CD14-positive monocyte (primary cell): ENCODE data around the gene EPB41L4A. TPM values are rescaled to one million over a fixed set of nuclear protein-coding genes. Genes with fewer than 3 reads are reported as not detected.

ENCODE experiments used
- DNase-seq, 3 donors: peaks; one replicate each; pipeline ENCODE4 v3.0.0-alpha.2; 2011 to 2022
- H2AFZ ChIP-seq: 2 replicates; pipeline ENCODE4 v1.6.0; 2012; ENCODE audit warnings: mild to moderate bottlenecking, low read depth, low read length, inconsistent platforms; ENCODE audit not compliant: insufficient read depth, poor library complexity, severe bottlenecking
- H3K27ac ChIP-seq, 2 donors: 1 replicate in 1 of 2; 2 replicates in 1 of 2; pipeline ENCODE4 v1.5.1; 2012 to 2013; ENCODE audit warnings: low read length in 2 of 2, control low read depth in 1 of 2, inconsistent platforms in 1 of 2, low read depth in 1 of 2, mild to moderate bottlenecking in 1 of 2
- H3K27me3 ChIP-seq, 2 donors: one replicate each; pipeline versions ENCODE4 v1.6.0 to v1.6.1; 2011 to 2013; ENCODE audit warnings: low read length in 2 of 2; ENCODE audit not compliant: control insufficient read depth in 2 of 2, insufficient read depth in 2 of 2
- H3K36me3 ChIP-seq, 2 donors: replicated peaks in 1 of 2; 1 replicate in 1 of 2; 2 replicates in 1 of 2; pipeline versions ENCODE4 v1.5.1 to v1.6.1; 2012 to 2013; ENCODE audit warnings: low read length in 2 of 2, control low read depth in 1 of 2, inconsistent platforms in 1 of 2, mild to moderate bottlenecking in 1 of 2; ENCODE audit not compliant: insufficient read depth in 2 of 2, control insufficient read depth in 1 of 2
- H3K4me1 ChIP-seq, 2 donors: 1 replicate in 1 of 2; 2 replicates in 1 of 2; pipeline versions ENCODE4 v1.5.1 to v1.6.1; 2012 to 2013; ENCODE audit warnings: low read length in 2 of 2, control low read depth in 1 of 2, inconsistent platforms in 1 of 2, mild to moderate bottlenecking in 1 of 2, moderate library complexity in 1 of 2; ENCODE audit not compliant: insufficient read depth in 2 of 2, control insufficient read depth in 1 of 2
- H3K4me2 ChIP-seq: replicated peaks from 2 replicates; pipeline ENCODE3; 2012; ENCODE audit warnings: low read length, moderate library complexity, mild to moderate bottlenecking; ENCODE audit not compliant: poor library complexity, severe bottlenecking; ENCODE audit errors: extremely low read depth
- H3K4me3 ChIP-seq, 3 experiments: fragments of 200-600 bp in 1 of 3; sonication (generic) in 1 of 3; replicated peaks in 1 of 3; 1 replicate in 2 of 3; 2 replicates in 1 of 3; pipeline ENCODE4 v1.5.1; 2011 to 2013; ENCODE audit warnings: low read length in 3 of 3, mild to moderate bottlenecking in 3 of 3, control low read depth in 2 of 3, low read depth in 2 of 3, inconsistent platforms in 1 of 3, moderate library complexity in 1 of 3
- H3K79me2 ChIP-seq: 2 replicates; pipeline ENCODE4 v1.6.0; 2012; ENCODE audit warnings: mild to moderate bottlenecking, control low read depth, inconsistent platforms, low read length, moderate library complexity; ENCODE audit not compliant: insufficient read depth
- H3K9ac ChIP-seq: 2 replicates; pipeline ENCODE4 v1.6.0; 2017; ENCODE audit warnings: low read length, mild to moderate bottlenecking; ENCODE audit not compliant: insufficient read depth, poor library complexity, severe bottlenecking
- H3K9me3 ChIP-seq, 2 donors: replicated peaks in 1 of 2; 1 replicate in 1 of 2; 2 replicates in 1 of 2; pipeline versions ENCODE4 v1.5.1 to v1.6.1; 2012 to 2013; ENCODE audit warnings: low read length in 2 of 2, control low read depth in 1 of 2; ENCODE audit not compliant: control insufficient read depth in 1 of 2, insufficient read depth in 1 of 2
- H4K20me1 ChIP-seq: 2 replicates; pipeline ENCODE4 v1.6.0; 2012; ENCODE audit warnings: mild to moderate bottlenecking, low read length, control low read depth, moderate library complexity; ENCODE audit not compliant: insufficient read depth
- H3K27ac Mint-ChIP-seq, 7 donors: one replicate each; pipeline ENCODE4 v1.8.0; 2020; ENCODE audit warnings: mild to moderate bottlenecking in 7 of 7, mixed read lengths in 7 of 7, moderate library complexity in 6 of 7, inconsistent platforms in 2 of 7
- H3K27me3 Mint-ChIP-seq, 3 donors: one replicate each; pipeline ENCODE4 v1.8.0; 2021 to 2022; ENCODE audit warnings: low read depth in 3 of 3, mild to moderate bottlenecking in 3 of 3, mixed read lengths in 3 of 3, moderate library complexity in 3 of 3, inconsistent platforms in 1 of 3
- H3K36me3 Mint-ChIP-seq, 2 donors: one replicate each; pipeline ENCODE4 v1.8.0; 2020; ENCODE audit warnings: mixed read lengths in 2 of 2, inconsistent platforms in 1 of 2, mild to moderate bottlenecking in 1 of 2
- H3K4me1 Mint-ChIP-seq: one replicate; pipeline ENCODE4 v1.8.0; 2020; ENCODE audit warnings: mild to moderate bottlenecking, mixed read lengths
- H3K4me3 Mint-ChIP-seq, 2 donors: one replicate each; pipeline ENCODE4 v1.8.0; 2020; ENCODE audit warnings: mild to moderate bottlenecking in 2 of 2, mixed read lengths in 2 of 2, moderate library complexity in 1 of 2
- H3K9me3 Mint-ChIP-seq, 7 donors: one replicate each; pipeline ENCODE4 v1.8.0; 2020 to 2022; ENCODE audit warnings: mixed read lengths in 7 of 7, mild to moderate bottlenecking in 6 of 7, moderate library complexity in 6 of 7, inconsistent platforms in 2 of 7
- CTCF ChIP-seq: fragments of 200-600 bp; IDR thresholded peaks from one replicate; pipeline ENCODE4 v1.8.0; 2022; ENCODE audit warnings: antibody characterized with exemption, mild to moderate bottlenecking
- WGBS: methylation state at CpG from one replicate; pipeline ENCODE4 v1.1.5; 2013; ENCODE audit warnings: missing lambda C conversion rate; ENCODE audit not compliant: insufficient coverage; 5-methylcytosine and 5-hydroxymethylcytosine counted together
- intact Hi-C, 2 donors: fragments of 100-400 bp; cut with micrococcal nuclease; formaldehyde crosslinking; loops; one replicate each; pipeline versions ENCODE4 v1.15.0 to v1.15.1; 2023
- polyA plus RNA-seq, 3 donors: library from polyadenylated mRNA; depleted of rRNA in 1 of 3; unstranded in 2 of 3; stranded (reverse) in 1 of 3; fragments of 300-500 nt in 2 of 3; fragments of >200 nt in 1 of 3; fragmentation: Illumina TruSeq in 2 of 3; gene quantifications; 1 replicate in 2 of 3; 2 replicates in 1 of 3; pipeline ENCODE4 v1.2.3, GENCODE V29; 2012 to 2021

Gene EPB41L4A
- polyA plus RNA-seq, 3 donors = 0.01 to 0.05 TPM; not detected in 1

- Mint-ChIP-seq H3K4me3 (no peak overlapping the region), H3K9me3 (peaks cover 0 to 6% (median 1%) of the 10 kb centered on the region in 7 donors), H3K4me1 (no peaks in the 10 kb centered on the region), H3K27me3 (peaks cover 0 to 2% (median 0%) of the 10 kb centered on the region in 3 donors), H3K36me3 (no peaks in the 10 kb centered on the region), H3K27ac (peak overlapping the region in 1 of 7 donors; percentile 1)
- no peaks in the 10 kb centered on the region for H3K4me1 ChIP-seq
- no peaks in the 10 kb centered on the region for H3K9me3 ChIP-seq
- H3K36me3 ChIP-seq = no peaks in the 10 kb centered on the region
- WGBS = 81% methylated on average over 4 of the region's 4 CpGs
- H4K20me1 ChIP-seq = no peaks in the 10 kb centered on the region
- no peak overlapping the region for H3K4me3 ChIP-seq
- H3K4me2 ChIP-seq = no peak overlapping the region
- intact Hi-C loops = no loop called here
- no peaks in the 10 kb centered on the region for H3K27me3 ChIP-seq
- no peaks in the 10 kb centered on the region for H3K79me2 ChIP-seq
- H3K9ac ChIP-seq = no peak overlapping the region
- H2AFZ ChIP-seq = no peak overlapping the region
- DNase-seq = no peak
- H3K27ac ChIP-seq = no peak overlapping the region
- no peak for TF ChIP-seq CTCF
Measured at GRCh38 chr5:112374818-112375217, 44.3 kb downstream of the EPB41L4A start.

GRCh38 chr5:112374356-112374755, 44.7 kb downstream of the EPB41L4A start:
- no peak overlapping the region for H3K27ac ChIP-seq
- H3K9me3 ChIP-seq = no peaks in the 10 kb centered on the region
- intact Hi-C loops = no loop called here
- H4K20me1 ChIP-seq = no peaks in the 10 kb centered on the region
- H3K4me2 ChIP-seq = no peak overlapping the region
- H3K9ac ChIP-seq = no peak overlapping the region
- Mint-ChIP-seq H3K27ac (no peak overlapping the region), H3K27me3 (peaks cover 0 to 2% (median 0%) of the 10 kb centered on the region in 3 donors), H3K4me1 (no peaks in the 10 kb centered on the region), H3K9me3 (peaks cover 0 to 6% (median 1%) of the 10 kb centered on the region in 7 donors), H3K36me3 (no peaks in the 10 kb centered on the region), H3K4me3 (no peak overlapping the region)
- no CpG with 5 or more reads among the region's 5 CpGs for WGBS
- H3K79me2 ChIP-seq = no peaks in the 10 kb centered on the region
- H2AFZ ChIP-seq = no peak overlapping the region
- H3K4me3 ChIP-seq = no peak overlapping the region
- no peak for DNase-seq
- no peaks in the 10 kb centered on the region for H3K36me3 ChIP-seq
- H3K27me3 ChIP-seq = no peaks in the 10 kb centered on the region
- no peaks in the 10 kb centered on the region for H3K4me1 ChIP-seq
- no peak for TF ChIP-seq CTCF
